Stimulated activated CD8-positive, alpha-beta memory T cell treated with anti-CD3 and anti-CD28 coated beads, Interleukin-12 subunit alpha, Interleukin-12 subunit beta, amount 100 ng/mL, for 1 hour (primary cell): ENCODE data around the gene CDH4.
"Not testable (repeated sequence)": the region's sequence is repeated elsewhere in the genome, so short reads cannot be mapped to it uniquely, and the experiment has no call there.

Source experiments
- DNase-seq: peaks from one replicate; pipeline ENCODE4 v3.0.0-alpha.2; 2020; ENCODE audit warnings: low read depth

Gene CDH4

GRCh38 chr20:61932711-61933480 is 680.8 kb downstream of the CDH4 start:
- DNase-seq: no peak

- DNase-seq: no peak
These were observed 681.5 kb downstream of the CDH4 start for GRCh38 chr20:61933481-61933950.

DNA sequence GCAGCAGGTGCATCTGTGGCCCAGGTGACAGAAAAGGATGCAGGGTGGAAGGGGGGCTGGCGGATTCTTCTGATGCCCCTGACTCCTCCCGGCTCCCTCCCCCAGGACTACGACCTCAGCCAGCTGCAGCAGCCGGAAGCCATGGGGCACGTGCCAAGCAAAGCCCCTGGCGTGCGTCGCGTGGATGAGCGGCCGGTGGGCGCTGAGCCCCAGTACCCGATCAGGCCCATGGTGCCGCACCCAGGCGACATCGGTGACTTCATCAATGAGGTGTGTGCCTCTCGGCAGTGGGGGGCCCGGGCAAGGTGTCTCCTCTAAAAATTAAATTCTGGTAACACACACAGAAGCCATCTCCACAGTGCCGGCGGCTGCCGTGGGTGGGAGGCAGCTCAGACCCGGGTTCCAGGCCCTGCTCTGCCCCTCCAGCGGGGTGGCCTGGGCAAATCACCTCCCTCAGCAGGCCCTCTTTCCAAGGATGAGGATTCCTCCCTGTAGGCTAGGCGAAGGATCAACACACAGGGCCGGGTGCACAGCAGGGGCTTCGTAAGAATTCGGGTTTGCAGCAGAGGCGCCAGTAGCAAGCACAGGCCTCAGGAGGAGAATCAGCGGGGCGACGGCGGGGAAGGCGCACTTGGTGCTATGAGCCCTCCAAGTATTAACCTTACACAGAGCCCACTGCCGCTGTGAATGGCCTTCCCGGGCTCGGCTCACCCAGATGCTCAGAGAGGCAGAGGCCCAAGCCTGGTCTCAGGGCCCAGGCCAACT is 682.1 kb downstream of the CDH4 start:
- no peak for DNase-seq

GRCh38 chr20:61934716-61935530 is 682.9 kb downstream of the CDH4 start:
- DNase-seq: no peak

GRCh38 chr20:61935926-61936700 is 684.1 kb downstream of the CDH4 start:
- no peak for DNase-seq

GRCh38 chr20:61936701-61937131 is 684.7 kb downstream of the CDH4 start:
- DNase-seq: no peak

- DNase-seq: no peak
These were observed 685.3 kb downstream of the CDH4 start for GRCh38 chr20:61937146-61937962.

DNA sequence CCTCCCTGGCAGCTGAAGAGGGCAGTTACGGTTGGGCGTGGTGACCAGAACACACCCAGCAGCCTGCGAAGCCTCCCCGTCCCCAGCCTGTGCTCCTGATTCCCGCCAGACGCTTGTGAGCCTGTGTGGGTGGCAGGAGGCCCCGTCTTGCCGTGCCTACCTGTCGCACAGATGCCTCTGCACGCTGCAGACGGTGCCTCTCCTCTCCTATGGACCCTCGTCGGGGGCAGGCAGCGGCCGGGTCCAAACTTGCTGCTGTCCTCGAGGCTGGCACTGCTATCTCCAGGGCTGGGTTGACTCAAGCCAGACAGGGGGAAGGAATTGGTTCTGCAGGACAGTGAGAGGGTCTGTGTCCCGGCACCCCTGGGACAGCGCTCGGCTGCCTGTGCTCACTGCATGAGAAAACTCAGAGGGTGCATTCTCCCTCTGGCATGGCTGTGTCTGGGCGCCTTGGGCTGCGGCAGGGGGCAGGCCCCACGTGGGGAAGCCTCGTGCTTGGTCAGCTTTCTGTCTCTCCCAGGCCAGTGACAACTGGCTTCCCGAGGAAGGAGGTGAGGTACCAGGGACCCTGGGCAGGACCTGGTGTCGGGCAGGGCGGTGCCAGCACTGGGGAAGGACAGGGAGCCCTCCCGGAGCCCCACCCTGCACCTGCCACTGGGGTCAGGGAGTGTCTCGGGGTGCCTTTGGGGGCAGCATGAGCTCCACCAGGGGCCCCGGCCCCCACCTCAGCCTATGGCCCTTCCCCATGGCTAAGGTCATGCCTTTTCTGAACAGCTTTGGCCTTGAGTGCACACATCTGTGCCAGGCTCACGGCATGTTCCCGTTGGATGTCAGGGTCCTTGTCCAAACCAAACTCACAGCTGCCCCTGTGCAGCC is 686.1 kb downstream of the CDH4 start:
- no peak for DNase-seq

DNA sequence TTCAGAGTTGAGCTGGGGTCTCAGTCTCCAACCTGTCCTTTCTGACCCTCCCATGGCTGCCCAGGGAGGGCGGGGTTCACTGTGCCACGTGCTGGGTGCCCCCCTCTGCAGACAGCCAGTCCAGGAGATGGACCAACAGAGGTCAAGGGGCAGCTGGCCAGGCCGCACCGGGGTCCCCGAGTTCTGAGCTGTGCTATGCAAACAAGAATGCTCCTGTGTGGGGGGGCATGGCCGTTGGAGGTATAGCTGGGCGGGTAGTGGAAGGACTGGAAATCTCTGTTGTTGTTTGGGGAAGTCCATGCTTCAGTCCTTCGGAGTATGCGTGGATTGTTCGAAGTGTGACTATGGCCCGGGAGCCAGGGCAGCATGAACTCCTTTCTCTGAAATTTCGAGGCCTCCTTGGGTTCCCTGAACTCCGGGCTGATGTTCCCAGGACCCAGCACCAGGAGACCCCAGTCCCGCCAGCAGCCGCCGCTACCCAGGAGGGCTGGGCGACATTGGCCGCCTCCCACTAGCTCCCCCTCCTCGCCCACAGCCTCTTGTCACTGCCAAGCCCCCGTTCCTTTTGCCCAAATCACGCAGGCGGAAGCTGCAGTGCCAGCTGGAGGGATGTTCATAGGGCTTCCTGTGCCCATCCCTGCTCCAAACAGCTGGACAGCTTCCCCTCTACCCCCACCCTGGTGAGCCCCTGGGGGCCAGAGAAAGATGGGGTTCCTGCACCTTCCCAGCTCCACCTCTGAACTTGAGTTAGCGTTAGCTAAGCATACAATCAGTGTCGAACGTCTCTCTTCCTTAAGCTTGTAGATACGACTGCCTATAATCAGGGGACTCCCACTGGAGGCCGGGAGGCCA is 687.0 kb downstream of the CDH4 start:
- DNase-seq: no peak

- no peak for DNase-seq
These were observed 687.8 kb downstream of the CDH4 start for GRCh38 chr20:61939691-61940360.

GRCh38 chr20:61940491-61940890 is 688.4 kb downstream of the CDH4 start:
- no peak for DNase-seq

DNA sequence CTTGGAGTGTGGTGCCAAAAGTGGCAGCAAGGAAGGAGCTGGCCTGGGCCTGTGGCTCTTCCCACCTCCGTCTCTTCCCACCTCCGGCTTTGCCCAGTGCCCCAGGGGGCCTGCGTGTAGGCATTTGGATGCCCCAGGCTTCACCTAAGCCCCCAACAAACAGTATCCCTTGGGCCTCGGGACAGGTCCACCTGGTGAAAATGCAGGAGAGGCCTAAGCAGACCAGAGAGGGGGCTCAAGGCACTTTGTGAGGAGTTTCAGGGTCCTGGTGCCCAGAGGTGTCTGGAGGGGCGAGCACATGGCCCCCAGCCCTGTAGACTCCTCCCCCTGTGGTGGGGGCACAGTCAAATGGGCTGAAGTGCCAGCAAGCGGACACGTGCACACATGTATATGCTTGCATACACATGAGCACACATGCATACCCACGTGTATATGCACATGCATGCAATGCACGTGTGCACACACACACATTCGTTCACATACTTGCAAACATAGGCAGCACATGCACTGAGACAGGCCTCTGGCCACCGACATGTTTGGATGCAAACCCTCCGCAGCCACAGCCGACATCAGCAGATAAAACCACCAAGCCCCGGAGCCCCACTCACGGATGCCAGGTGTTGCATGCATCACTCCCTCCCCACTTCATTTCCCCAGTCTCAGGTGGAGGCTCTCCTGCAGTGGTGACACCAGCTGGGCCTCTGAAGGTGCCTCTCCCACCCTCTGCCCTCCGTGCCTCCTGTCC is 689.1 kb downstream of the CDH4 start:
- DNase-seq: no peak

DNA sequence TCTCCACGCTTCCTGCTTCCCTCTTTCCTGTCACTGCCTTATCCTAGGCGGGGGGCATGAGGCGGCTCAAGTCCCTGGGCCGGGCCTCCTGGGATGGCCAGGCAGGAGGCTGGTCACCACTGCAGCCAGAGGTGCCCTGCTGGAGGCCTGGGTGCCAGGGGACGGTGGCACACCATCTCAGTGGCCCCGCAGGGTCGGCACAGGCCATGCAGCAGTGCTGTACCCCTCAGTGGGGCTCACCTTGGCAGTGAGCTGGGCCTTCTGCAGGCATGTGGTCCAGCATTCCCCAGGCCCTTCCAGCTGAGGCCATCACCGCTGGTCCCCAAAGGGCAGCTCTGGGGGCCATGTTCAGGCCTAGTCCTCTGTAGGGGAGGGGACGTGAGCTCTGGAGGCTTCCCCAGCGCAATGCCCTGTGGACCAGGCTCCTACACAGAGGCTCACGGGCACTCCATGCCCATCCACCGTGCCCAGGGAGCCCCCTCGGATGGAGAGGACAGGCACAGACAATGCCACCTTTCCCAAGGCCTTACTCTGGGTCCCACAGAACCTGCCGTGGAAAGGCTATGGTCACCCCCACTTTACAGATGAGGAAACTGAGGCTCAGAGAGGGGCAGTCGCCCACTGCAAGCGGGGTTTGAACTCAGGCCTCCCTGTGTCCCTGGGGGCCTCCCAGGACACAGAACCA is 689.8 kb downstream of the CDH4 start:
- no peak for DNase-seq

GRCh38 chr20:61942526-61942925 is 690.5 kb downstream of the CDH4 start:
- no peak for DNase-seq

GRCh38 chr20:61944967-61945366 is 692.9 kb downstream of the CDH4 start:
- DNase-seq: not testable (repeated sequence)

- not testable (repeated sequence) for DNase-seq
These were observed 693.4 kb downstream of the CDH4 start for GRCh38 chr20:61945495-61945894.

- not testable (repeated sequence) for DNase-seq
These were observed 696.0 kb downstream of the CDH4 start for GRCh38 chr20:61948056-61948455.
